Body of pancreas (tissue), 4 donors: ENCODE measurements around the gene AP4E1. TPM values are rescaled to one million over a fixed set of nuclear protein-coding genes. Genes with fewer than 3 reads are reported as not detected.

Experiments used
- ATAC-seq: fragments of 150-250 bp; one replicate; pipeline ENCODE4 v1.9.1; 2016
- DNase-seq, 4 donors: peaks; one replicate each; pipeline ENCODE4 v3.0.0-alpha.2; 2019
- H3K27ac ChIP-seq, 4 donors: fragments of 200-600 bp; sonication (generic); 1 replicate in 3 of 4; 2 replicates in 1 of 4; pipeline versions ENCODE4 v1.5.1 to v1.6.1; 2016 to 2019; ENCODE audit warnings: mild to moderate bottlenecking in 1 of 4, mixed read lengths in 1 of 4, moderate library complexity in 1 of 4
- H3K27me3 ChIP-seq, 2 donors: fragments of 200-600 bp; sonication (generic); one replicate each; pipeline ENCODE4 v1.6.0; 2016; ENCODE audit warnings: mild to moderate bottlenecking in 1 of 2
- H3K36me3 ChIP-seq, 2 donors: fragments of 200-600 bp; sonication (generic); replicated peaks in 1 of 2; 2 replicates each; pipeline ENCODE4 v1.5.1; 2016; ENCODE audit warnings: low read depth in 2 of 2; ENCODE audit not compliant: insufficient read depth in 1 of 2
- H3K4me1 ChIP-seq: fragments of 200-600 bp; sonication (generic); one replicate; pipeline ENCODE4 v1.6.0; 2016
- H3K4me3 ChIP-seq, 2 donors: fragments of 200-600 bp; sonication (generic); 1 replicate in 1 of 2; 2 replicates in 1 of 2; pipeline ENCODE4 v1.5.1; 2016 to 2019
- H3K9me3 ChIP-seq, 3 donors: fragments of 200-600 bp; sonication (generic); 1 replicate in 2 of 3; 2 replicates in 1 of 3; pipeline ENCODE4 v1.5.1; 2016
- CTCF ChIP-seq, 7 experiments: fragments of 450-650 bp in 4 of 7; fragments of 200-600 bp in 3 of 7; sonication (generic) in 3 of 7; IDR thresholded peaks; one replicate each; pipeline ENCODE4 v1.5.1; 2016 to 2019; ENCODE audit warnings: antibody characterized with exemption in 7 of 7
- POLR2A ChIP-seq, 3 donors: fragments of 450-650 bp; IDR thresholded peaks; one replicate each; pipeline ENCODE4 v1.6.1; 2016; ENCODE audit warnings: antibody characterized with exemption in 3 of 3, mild to moderate bottlenecking in 2 of 3
- WGBS, 2 donors: methylation state at CpG; one replicate each; pipeline ENCODE4 v1.1.5; 2017; 5-methylcytosine and 5-hydroxymethylcytosine counted together
- intact Hi-C: fragments of 100-400 bp; cut with DNase I; formaldehyde crosslinking; loops from one replicate; pipeline ENCODE4 v1.15.1; 2023
- total RNA-seq, 2 donors: library from RNA; depleted of rRNA; stranded (reverse); fragments of >200 nt; gene quantifications; one replicate each; pipeline ENCODE4 v1.1.0, GENCODE V29; 2016

AP4E1 gene
- 1 to 10 TPM; 3.4 to 3.6 TPM for total RNA-seq

- DNase-seq (peak; percentile 86 to 92 (median 90)), ATAC-seq (peak; percentile 90)
- TF ChIP-seq POLR2A (IDR thresholded peaks at IDR 0.05) (peak in 2 of 3 donors; percentile 62 to 67), CTCF (IDR thresholded peaks at IDR 0.05) (peak; percentile 93 to 99 (median 98))
- WGBS, 2 donors: 0% methylated on average over 35 to 88 of the region's 100 CpGs
- Histone ChIP-seq H3K9me3 (no peaks in the 10 kb centered on the region), H3K4me3 (peak within 1 kb of the TSS; percentile 87 to 100), H3K4me1 (peaks cover 25% of the 10 kb centered on the region), H3K36me3 (peaks cover 0 to 6% of the 10 kb centered on the region in 2 donors), H3K27me3 (no peaks in the 10 kb centered on the region), H3K27ac (peak within 1 kb of the TSS; percentile 80 to 92 (median 80))
- intact Hi-C loops: no loop called here
Measured at GRCh38 chr15:50908209-50909009, at the start of gene AP4E1. AP4E1 (plus strand) TSS chr15:50908683; CDS start chr15:50908779, 96 bp downstream.

GRCh38 chr15:50860824-50861223, 47.7 kb upstream of the AP4E1 start:
- H3K9me3 ChIP-seq: no peaks in the 10 kb centered on the region
- no peak overlapping the region for H3K27ac ChIP-seq
- no peak overlapping the region for H3K4me3 ChIP-seq
- ATAC-seq (no peak), DNase-seq (no peak)
- WGBS, 2 donors: 83 to 85% methylated on average over 5 of the region's 5 CpGs
- TF ChIP-seq CTCF (IDR thresholded peaks at IDR 0.05) (no peak), POLR2A (IDR thresholded peaks at IDR 0.05) (no peak)
- no peaks in the 10 kb centered on the region for H3K27me3 ChIP-seq
- peaks cover 21% of the 10 kb centered on the region for H3K4me1 ChIP-seq
- H3K36me3 ChIP-seq: no peaks in the 10 kb centered on the region
- intact Hi-C loops: no loop called here

GRCh38 chr15:50862553-50862952, 45.9 kb upstream of the AP4E1 start:
- Histone ChIP-seq H3K27ac (no peak overlapping the region), H3K9me3 (no peaks in the 10 kb centered on the region), H3K36me3 (no peaks in the 10 kb centered on the region), H3K4me1 (peaks cover 9% of the 10 kb centered on the region), H3K27me3 (no peaks in the 10 kb centered on the region), H3K4me3 (no peak overlapping the region)
- ATAC-seq (no peak), DNase-seq (no peak)
- TF ChIP-seq CTCF (IDR thresholded peaks at IDR 0.05) (no peak), POLR2A (IDR thresholded peaks at IDR 0.05) (no peak)
- intact Hi-C loops: no loop called here

GRCh38 chr15:50864873-50865272, 43.6 kb upstream of the AP4E1 start:
- Histone ChIP-seq H3K27me3 (no peaks in the 10 kb centered on the region), H3K9me3 (no peaks in the 10 kb centered on the region), H3K36me3 (no peaks in the 10 kb centered on the region), H3K27ac (no peak overlapping the region), H3K4me1 (no peaks in the 10 kb centered on the region), H3K4me3 (no peak overlapping the region)
- 86 to 97% methylated on average over 1 of the region's 1 CpG for WGBS, 2 donors
- TF ChIP-seq CTCF (IDR thresholded peaks at IDR 0.05): no peak
- TF ChIP-seq POLR2A (IDR thresholded peaks at IDR 0.05): no peak
- DNase-seq: no peak
- intact Hi-C loops: no loop called here
- ATAC-seq: no peak
